Activated CD8-positive, alpha-beta memory T cell treated with anti-CD3 and anti-CD28 coated beads, Interleukin-2, amount 50 U/mL, for 1 hour (primary cell): ENCODE data around the gene PCBP3.
"Not testable (repeated sequence)": the region's sequence is repeated elsewhere in the genome, so short reads cannot be mapped to it uniquely, and the experiment has no call there.

ENCODE experiments used
- DNase-seq: peaks from one replicate; pipeline ENCODE4 v3.0.0-alpha.2; 2020; ENCODE audit errors: extremely low read depth

Gene PCBP3

GRCh38 chr21:45893740-45894449 is 250.4 kb downstream of the PCBP3 start:
- no peak for DNase-seq

- DNase-seq, result no peak
Observed at GRCh38 chr21:45894450-45894825, 250.9 kb downstream of the PCBP3 start.

- DNase-seq, result no peak
Observed at GRCh38 chr21:45894906-45895777, 251.6 kb downstream of the PCBP3 start.

DNA sequence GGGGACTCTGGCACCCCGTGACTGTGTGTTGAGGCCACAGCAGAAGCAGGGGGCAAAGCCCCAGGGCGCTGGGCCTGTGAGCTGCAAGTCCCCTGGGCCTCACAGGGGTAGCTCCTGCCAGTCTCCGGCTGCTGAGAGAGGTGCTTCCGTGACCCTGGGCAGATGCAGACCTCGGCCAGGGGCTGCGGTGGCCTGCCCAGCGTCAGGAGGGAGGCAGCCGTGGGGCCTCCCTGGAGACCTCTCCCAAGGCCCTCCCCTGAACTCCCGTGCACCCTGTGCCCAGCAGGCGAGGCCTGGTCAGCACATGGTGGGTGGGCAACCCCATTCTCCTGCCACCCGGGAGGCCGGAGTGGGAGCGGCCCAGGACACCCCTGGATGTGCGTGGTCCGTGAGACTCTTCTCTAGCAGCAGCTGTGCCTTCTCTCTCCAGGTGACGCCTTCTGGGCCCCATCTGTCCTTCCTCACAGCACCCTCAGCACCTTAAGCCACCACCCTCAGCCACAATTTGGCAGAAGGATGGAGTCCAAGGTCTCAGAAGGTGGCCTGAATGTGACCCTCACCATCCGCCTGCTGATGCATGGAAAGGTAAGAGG is 252.3 kb downstream of the PCBP3 start:
- DNase-seq, result no peak

DNA sequence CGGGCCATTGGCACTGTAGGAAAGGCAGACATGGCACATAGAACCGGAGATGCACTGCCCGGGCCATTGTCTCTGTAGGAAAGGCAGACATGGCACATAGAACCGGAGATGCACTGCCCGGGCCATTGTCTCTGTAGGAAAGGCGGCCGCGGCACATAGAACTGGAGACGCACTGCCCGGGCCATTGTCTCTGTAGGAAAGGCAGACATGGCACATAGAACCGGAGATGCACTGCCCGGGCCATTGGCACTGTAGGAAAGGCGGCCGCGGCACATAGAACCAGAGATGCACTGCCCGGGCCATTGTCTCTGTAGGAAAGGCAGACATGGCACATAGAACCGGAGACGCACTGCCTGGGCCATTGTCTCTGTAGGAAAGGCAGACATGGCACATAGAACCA is 252.9 kb downstream of the PCBP3 start:
- DNase-seq, result not testable (repeated sequence)

DNA sequence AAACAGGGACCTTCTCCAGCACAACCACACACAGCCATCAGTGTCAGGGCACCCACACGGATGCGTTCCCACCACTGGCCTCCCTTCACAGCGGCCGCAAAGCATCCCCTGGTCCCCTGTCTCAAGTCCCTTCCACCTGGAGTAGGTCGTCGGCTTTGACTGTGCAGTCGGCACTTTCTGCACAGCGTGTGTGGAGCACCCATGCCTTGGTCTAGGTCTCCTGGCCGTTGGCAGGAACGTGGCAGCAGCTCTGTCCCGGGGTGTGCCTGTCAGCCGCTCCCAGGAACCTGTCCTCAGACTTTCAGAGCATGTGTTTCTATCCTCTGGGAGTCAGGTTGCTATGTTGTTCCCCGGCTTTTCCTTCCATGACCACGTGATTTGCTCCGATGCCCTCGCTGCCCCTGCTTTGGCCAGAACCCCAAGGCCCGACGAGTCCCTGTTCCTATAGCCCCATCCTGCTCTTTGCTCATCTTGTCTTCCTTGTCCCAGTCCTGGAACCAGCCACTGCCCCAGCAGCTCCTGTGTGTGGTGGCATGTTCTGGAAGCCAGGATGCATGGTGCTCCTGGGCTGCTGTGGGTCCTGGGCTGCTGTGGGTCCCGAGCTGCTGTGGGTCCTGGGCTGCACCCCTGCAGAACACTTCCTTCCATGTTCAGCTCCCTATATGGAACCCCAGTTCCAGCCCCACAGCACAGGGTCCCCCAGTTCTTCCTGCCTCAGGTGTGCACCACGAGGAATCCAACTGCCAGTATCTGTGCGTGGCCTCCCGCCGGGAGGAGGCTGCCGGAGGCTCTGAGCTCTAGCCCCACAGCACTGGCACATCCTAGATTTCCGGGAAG is 253.9 kb downstream of the PCBP3 start:
- DNase-seq, result no peak

DNA sequence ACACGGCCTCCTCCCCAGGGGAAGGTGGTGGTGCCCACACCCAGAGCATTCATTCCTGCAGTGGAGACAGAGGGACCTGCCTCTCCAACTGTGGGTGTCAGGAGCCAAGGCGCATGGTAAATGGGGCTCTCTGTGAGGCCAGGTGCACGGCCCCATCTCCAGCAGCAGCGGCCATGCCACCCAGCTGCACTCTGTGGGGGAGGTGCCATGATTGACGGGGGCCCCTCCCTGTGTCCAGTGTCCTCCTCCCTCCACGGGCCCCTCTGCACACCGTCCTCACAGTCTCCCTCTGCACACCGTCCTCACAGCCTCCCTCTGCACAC is 254.5 kb downstream of the PCBP3 start:
- DNase-seq, result no peak

- DNase-seq, result no peak
Observed at GRCh38 chr21:45898781-45899180, 255.3 kb downstream of the PCBP3 start.

GRCh38 chr21:45899317-45900033 is 255.9 kb downstream of the PCBP3 start:
- no peak for DNase-seq

GRCh38 chr21:45900034-45900868 is 256.7 kb downstream of the PCBP3 start:
- DNase-seq, result no peak

DNA sequence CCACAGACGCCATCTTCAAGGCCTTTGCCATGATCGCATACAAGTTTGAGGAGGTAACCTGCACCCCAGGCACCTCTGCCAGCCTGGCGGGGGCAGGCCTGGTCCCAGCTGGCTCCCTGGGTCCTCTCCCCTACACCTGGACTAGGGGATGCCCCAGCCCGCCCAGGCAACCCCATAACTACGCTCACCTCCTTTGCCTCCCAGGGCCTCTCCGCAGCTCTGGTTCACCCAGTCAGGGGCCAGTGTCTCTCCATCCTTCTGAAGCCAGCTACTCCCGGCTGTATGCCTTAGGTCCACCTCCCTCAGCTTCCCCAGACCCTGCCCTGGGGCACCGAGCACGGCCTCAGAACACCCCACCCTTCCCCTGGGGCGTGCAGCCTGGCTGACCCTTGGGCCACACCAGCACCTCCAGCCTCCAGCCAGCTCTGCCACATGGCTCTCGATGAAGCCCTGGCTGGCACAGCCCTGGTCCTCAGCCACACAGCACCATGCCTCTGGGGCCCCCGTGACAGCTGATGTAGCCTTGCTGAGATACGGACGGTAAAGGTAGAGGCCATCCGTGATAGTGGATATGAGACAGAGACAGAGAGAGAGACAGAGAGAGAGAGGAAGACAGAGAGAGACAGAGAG is 257.7 kb downstream of the PCBP3 start:
- DNase-seq, result no peak

GRCh38 chr21:45902292-45902995 is 258.9 kb downstream of the PCBP3 start:
- DNase-seq, result no peak

DNA sequence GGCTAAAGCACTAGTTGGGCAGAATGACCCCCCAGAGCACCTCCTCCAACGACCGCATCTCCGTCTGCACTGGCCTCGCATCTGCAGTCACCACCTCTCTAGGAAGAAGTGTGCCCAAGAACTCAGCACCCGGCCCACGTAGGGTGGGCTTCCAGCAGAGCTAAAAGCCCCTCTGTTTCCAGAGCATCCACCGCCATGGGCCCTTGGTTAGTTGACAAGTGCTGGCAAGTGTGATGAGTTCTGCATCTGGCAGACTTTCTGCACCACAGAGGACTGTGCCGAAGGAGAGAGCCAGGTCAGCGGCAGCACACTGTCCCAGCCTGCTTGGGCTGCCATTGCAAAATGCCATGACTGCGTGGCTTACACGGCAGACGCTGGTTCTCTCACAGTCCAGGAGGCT is 261.7 kb downstream of the PCBP3 start:
- DNase-seq, result no peak

DNA sequence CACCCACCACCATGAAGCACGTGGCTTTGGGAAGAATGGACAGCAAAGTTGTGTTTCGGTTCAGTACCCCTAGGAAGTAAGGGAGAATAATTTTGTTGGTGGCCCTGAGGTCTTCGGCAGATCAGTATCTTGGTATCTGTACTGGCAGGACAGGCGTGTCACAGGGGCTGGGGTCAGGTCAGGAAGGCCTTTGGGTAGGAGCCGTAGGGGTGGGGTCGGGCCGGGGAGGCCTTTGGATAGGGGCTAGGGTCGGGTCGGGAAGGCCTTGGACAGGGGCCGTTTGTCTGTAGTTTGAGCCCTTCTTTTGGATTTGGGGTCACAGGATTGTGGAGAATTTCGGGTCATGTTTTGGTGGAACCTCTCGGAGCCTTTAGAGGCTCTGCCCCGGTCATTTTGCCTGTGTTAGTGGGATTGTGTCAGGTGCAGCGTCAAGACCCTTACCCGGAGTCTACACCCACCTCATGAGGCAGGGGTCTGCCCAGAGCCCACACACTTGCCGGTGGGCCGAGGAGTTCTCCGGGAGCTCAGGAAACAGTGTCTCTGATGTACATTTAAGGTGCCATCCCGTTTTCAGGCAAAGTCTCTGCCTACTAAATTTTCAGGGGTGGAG is 262.8 kb downstream of the PCBP3 start:
- DNase-seq, result no peak

- DNase-seq, result no peak
Observed at GRCh38 chr21:45906859-45907258, 263.3 kb downstream of the PCBP3 start.

GRCh38 chr21:45908536-45909237 is 265.2 kb downstream of the PCBP3 start:
- DNase-seq, result no peak

GRCh38 chr21:45909238-45909988 is 265.9 kb downstream of the PCBP3 start:
- no peak for DNase-seq

- no peak for DNase-seq
Observed at GRCh38 chr21:45910155-45910547, 266.6 kb downstream of the PCBP3 start.
